Fibroblast of skin of right quadriceps (primary cell): ENCODE data around the gene LRP11.

Experiments
- DNase-seq: peaks from one replicate; pipeline ENCODE4 v3.0.0-alpha.2; 2013

LRP11 gene

DNA sequence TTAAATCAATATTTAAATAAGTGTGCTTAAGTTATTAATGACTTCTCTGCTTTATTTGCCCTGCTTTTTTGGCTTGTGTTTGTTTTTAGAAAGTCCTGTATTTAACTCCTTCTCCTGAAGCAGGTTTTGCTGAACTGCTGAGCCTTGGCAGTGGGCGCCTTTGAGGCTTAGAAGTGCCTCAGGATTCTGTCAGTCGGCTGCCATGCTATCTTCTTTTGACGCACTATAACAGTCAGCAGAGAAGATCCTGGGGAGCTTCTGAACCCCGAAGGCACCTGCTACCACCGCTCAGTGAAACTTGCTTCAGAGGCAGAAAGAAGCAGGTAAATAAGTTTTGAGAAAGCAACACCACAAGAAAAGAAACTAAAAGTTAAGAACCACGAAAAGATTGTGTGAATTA, 92.2 kb downstream of the LRP11 start:
- DNase-seq = no peak

DNA sequence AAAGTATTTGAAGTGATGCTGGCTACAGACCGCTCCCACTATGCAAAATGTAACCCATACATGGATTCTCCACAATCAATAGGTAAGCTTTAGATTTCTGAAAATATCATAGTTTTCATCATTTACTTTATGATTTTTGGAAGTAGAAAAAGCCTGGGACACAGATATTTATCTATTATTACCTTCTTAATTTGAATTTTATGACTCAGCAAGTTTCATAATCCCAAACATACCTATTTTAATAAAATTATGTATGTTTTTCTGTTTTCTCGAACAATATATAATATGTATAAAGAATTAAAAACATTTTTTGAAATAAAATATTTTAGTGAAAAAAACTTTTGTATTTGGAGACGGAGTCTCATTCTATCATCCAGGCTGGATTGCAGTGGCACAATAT, 93.0 kb downstream of the LRP11 start:
- DNase-seq = no peak

DNA sequence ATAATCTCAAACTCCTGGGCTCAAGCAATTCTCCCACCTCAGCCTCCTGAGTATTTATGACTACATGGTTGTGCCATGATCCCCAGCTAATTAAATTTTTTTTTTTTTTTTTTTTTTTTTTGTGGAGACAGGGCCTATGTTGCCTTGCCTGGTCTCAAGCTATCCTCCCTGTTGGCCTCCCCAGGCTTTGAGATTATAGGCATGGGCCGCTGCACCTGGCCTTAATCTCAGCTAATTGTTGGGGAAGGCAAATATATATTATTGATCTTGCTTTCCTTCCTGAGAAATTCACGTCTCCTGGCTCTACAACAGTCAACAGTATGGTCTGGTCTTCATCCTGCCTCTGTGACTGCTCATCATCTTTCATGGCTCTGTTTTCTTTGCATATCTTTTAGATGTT, 94.5 kb downstream of the LRP11 start:
- no peak for DNase-seq
